Measurements from ENCODE around the gene GP2.

DNA sequence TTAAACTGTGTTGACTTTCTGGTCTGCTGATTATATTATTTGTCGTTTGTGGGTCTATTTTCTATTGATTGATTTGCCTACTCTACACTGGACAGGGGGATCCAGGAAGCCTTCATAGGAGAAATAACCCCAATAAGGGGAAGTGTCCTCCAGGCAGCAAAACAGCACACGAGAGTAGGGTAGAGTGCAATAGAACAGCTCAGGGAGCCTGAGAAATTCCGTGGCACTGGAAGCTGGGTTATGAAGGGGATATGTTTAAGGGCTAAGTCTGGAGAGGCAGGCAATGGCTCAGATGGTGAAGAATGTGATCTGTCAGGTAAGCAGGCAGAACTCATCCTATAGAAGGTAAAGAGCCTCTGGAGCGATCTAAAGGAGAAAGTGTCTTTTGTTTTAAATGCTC is 20.9 kb downstream of the GP2 start:
- TF ChIP-seq, protein P1, sequence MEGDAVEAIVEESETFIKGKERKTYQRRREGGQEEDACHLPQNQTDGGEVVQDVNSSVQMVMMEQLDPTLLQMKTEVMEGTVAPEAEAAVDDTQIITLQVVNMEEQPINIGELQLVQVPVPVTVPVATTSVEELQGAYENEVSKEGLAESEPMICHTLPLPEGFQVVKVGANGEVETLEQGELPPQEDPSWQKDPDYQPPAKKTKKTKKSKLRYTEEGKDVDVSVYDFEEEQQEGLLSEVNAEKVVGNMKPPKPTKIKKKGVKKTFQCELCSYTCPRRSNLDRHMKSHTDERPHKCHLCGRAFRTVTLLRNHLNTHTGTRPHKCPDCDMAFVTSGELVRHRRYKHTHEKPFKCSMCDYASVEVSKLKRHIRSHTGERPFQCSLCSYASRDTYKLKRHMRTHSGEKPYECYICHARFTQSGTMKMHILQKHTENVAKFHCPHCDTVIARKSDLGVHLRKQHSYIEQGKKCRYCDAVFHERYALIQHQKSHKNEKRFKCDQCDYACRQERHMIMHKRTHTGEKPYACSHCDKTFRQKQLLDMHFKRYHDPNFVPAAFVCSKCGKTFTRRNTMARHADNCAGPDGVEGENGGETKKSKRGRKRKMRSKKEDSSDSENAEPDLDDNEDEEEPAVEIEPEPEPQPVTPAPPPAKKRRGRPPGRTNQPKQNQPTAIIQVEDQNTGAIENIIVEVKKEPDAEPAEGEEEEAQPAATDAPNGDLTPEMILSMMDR (IDR thresholded peaks at IDR 0.05): no peak
- no peak for TF ChIP-seq ZFX (IDR thresholded peaks at IDR 0.05; ENCODE audit: borderline replicate concordance)

Data from 22Rv1 (cell line).